Smooth muscle cell of the brain vasculature (primary cell): Measurements from ENCODE around the gene HOXC10.

ENCODE experiments used
- DNase-seq: peaks from one replicate; pipeline ENCODE4 v3.0.0-alpha.2; 2012; ENCODE audit warnings: low read depth, low spot score

HOXC10 gene

GRCh38 chr12:53965281-53966084 lies 19.5 kb upstream of the HOXC10 start:
- DNase-seq: no peak

GRCh38 chr12:53966085-53966384 lies 18.9 kb upstream of the HOXC10 start:
- DNase-seq: no peak

GRCh38 chr12:53966385-53967133 lies 18.4 kb upstream of the HOXC10 start:
- DNase-seq: no peak

- DNase-seq: no peak
These were observed 17.5 kb upstream of the HOXC10 start for GRCh38 chr12:53967421-53967925.

- DNase-seq: no peak
These were observed 16.5 kb upstream of the HOXC10 start for GRCh38 chr12:53968214-53969127.

GRCh38 chr12:53969588-53970259 lies 15.2 kb upstream of the HOXC10 start:
- DNase-seq: no peak

GRCh38 chr12:53970451-53970850 lies 14.5 kb upstream of the HOXC10 start:
- DNase-seq: no peak

GRCh38 chr12:53971129-53971528 lies 13.8 kb upstream of the HOXC10 start:
- no peak for DNase-seq

GRCh38 chr12:53971686-53972085 lies 13.3 kb upstream of the HOXC10 start:
- DNase-seq: no peak

- DNase-seq: no peak
These were observed 12.7 kb upstream of the HOXC10 start for GRCh38 chr12:53972152-53972702.

- DNase-seq: no peak
These were observed 12.2 kb upstream of the HOXC10 start, which contains the start of gene HOXC11 for GRCh38 chr12:53972722-53973235. TSS of gene HOXC11 (plus strand) at chr12:53973126. CDS start at chr12:53973242, 116 bp downstream.

- no peak for DNase-seq
These were observed 11.5 kb upstream of the HOXC10 start for GRCh38 chr12:53973236-53974042.

GRCh38 chr12:53974084-53975063 lies 10.6 kb upstream of the HOXC10 start, which contains the start of gene HOTAIR:
TSS of gene HOTAIR (minus strand) at chr12:53974954.
- no peak for DNase-seq

GRCh38 chr12:53975064-53975471 lies 9.9 kb upstream of the HOXC10 start:
- DNase-seq: no peak

- DNase-seq: no peak
These were observed 9.3 kb upstream of the HOXC10 start for GRCh38 chr12:53975479-53976152.

GRCh38 chr12:53976172-53976822 lies 8.6 kb upstream of the HOXC10 start:
- no peak for DNase-seq

GRCh38 chr12:53976823-53977595 lies 7.9 kb upstream of the HOXC10 start:
- DNase-seq: no peak
